GM18526 (cell line): ENCODE results near the gene HM13.
A peak's percentile ranks its signal among the peaks of the same experiment; 100 is the strongest.

Experiments used
- POLR2A ChIP-seq: IDR thresholded peaks from 3 replicates; pipeline ENCODE4 v1.6.1; 2011; ENCODE audit not compliant: insufficient read length; ENCODE audit errors: extremely low read depth

The HM13 gene

GRCh38 chr20:31514154-31515071 lies at the start of gene HM13:
HM13 (plus strand) TSS chr20:31514442; CDS start chr20:31514552, 110 bp downstream.
- TF ChIP-seq POLR2A, result peak; percentile 97

- TF ChIP-seq POLR2A, result no peak
Observed at GRCh38 chr20:31472395-31473330, 41.6 kb upstream of the HM13 start.

- TF ChIP-seq POLR2A, result no peak
Observed at GRCh38 chr20:31473331-31474096, 40.7 kb upstream of the HM13 start.

- TF ChIP-seq POLR2A, result no peak
Observed at GRCh38 chr20:31474097-31474436, 40.2 kb upstream of the HM13 start.

GRCh38 chr20:31474758-31475427 lies 39.3 kb upstream of the HM13 start, which contains the start of the genes DEFB124 and REM1:
DEFB124 (minus strand) TSS chr20:31475127; CDS start chr20:31473013, 2,114 bp downstream.
REM1 (plus strand) TSS chr20:31475288; CDS start chr20:31476446, 1,158 bp downstream.
- TF ChIP-seq POLR2A, result no peak

- no peak for TF ChIP-seq POLR2A
Observed at GRCh38 chr20:31475472-31476293, 38.6 kb upstream of the HM13 start.

GRCh38 chr20:31476294-31476585 lies 38.0 kb upstream of the HM13 start:
- TF ChIP-seq POLR2A, result no peak

GRCh38 chr20:31476643-31477215 lies 37.5 kb upstream of the HM13 start:
- TF ChIP-seq POLR2A, result no peak

GRCh38 chr20:31484001-31484400 lies 30.2 kb upstream of the HM13 start:
- TF ChIP-seq POLR2A, result no peak

- TF ChIP-seq POLR2A, result no peak
Observed at GRCh38 chr20:31485450-31486339, 28.5 kb upstream of the HM13 start.

- TF ChIP-seq POLR2A, result no peak
Observed at GRCh38 chr20:31488115-31488514, 26.1 kb upstream of the HM13 start.

- no peak for TF ChIP-seq POLR2A
Observed at GRCh38 chr20:31489152-31489551, 25.1 kb upstream of the HM13 start.
